Activated T-cell treated with anti-CD3 and anti-CD28 coated beads, Interleukin-2, amount 50 U/mL, for 1 hour (primary cell): ENCODE data around the gene RRM2.

Experiments used
- DNase-seq: peaks from one replicate; pipeline ENCODE4 v3.0.0-alpha.2; 2020

Gene RRM2

GRCh38 chr2:10175441-10175840, 52.9 kb downstream of the RRM2 start:
- DNase-seq: no peak

GRCh38 chr2:10178751-10179150, 56.2 kb downstream of the RRM2 start:
- DNase-seq: no peak

- no peak for DNase-seq
These were observed 56.9 kb downstream of the RRM2 start for GRCh38 chr2:10179422-10179821.

- no peak for DNase-seq
These were observed 57.7 kb downstream of the RRM2 start for GRCh38 chr2:10180229-10180628.
